ENCODE data around the gene MCUR1.
"Not testable (repeated sequence)": the region's sequence is repeated elsewhere in the genome, so short reads cannot be mapped to it uniquely, and the experiment has no call there.

The MCUR1 gene

GRCh38 chr6:13814176-13814937 lies at the start of gene MCUR1:
Gene MCUR1, minus strand, starts transcription at chr6:13814557. Its CDS starts 128 bp downstream, at chr6:13814429.
- peak; percentile 63 to 76 for DNase-seq (ENCODE audit: low read depth in 1 of 2, low spot score in 1 of 2)

- DNase-seq (ENCODE audit: low read depth in 1 of 2, low spot score in 1 of 2), result no peak
Observed at GRCh38 chr6:13863699-13864155, 49.4 kb upstream of the MCUR1 start.

GRCh38 chr6:13860556-13861185 lies 46.3 kb upstream of the MCUR1 start:
- DNase-seq (ENCODE audit: low read depth in 1 of 2, low spot score in 1 of 2), result not testable (repeated sequence)

GRCh38 chr6:13859871-13860555 lies 45.7 kb upstream of the MCUR1 start:
- no peak for DNase-seq (ENCODE audit: low read depth in 1 of 2, low spot score in 1 of 2)

- no peak for DNase-seq (ENCODE audit: low read depth in 1 of 2, low spot score in 1 of 2)
Observed at GRCh38 chr6:13854716-13855250, 40.4 kb upstream of the MCUR1 start.

GRCh38 chr6:13853871-13854270 lies 39.5 kb upstream of the MCUR1 start:
- DNase-seq (ENCODE audit: low read depth in 1 of 2, low spot score in 1 of 2), result no peak

GRCh38 chr6:13851803-13852202 lies 37.4 kb upstream of the MCUR1 start:
- no peak for DNase-seq (ENCODE audit: low read depth in 1 of 2, low spot score in 1 of 2)

GRCh38 chr6:13851330-13851729 lies 37.0 kb upstream of the MCUR1 start:
- no peak for DNase-seq (ENCODE audit: low read depth in 1 of 2, low spot score in 1 of 2)

- not testable (repeated sequence) for DNase-seq (ENCODE audit: low read depth in 1 of 2, low spot score in 1 of 2)
Observed at GRCh38 chr6:13850690-13851089, 36.3 kb upstream of the MCUR1 start.

GRCh38 chr6:13848522-13849150 lies 34.3 kb upstream of the MCUR1 start:
- DNase-seq (ENCODE audit: low read depth in 1 of 2, low spot score in 1 of 2), result no peak

- DNase-seq (ENCODE audit: low read depth in 1 of 2, low spot score in 1 of 2), result no peak
Observed at GRCh38 chr6:13847326-13848050, 33.1 kb upstream of the MCUR1 start.

- DNase-seq (ENCODE audit: low read depth in 1 of 2, low spot score in 1 of 2), result no peak
Observed at GRCh38 chr6:13846841-13847240, 32.5 kb upstream of the MCUR1 start.

GRCh38 chr6:13841936-13842335 lies 27.6 kb upstream of the MCUR1 start:
- no peak for DNase-seq (ENCODE audit: low read depth in 1 of 2, low spot score in 1 of 2)

- DNase-seq (ENCODE audit: low read depth in 1 of 2, low spot score in 1 of 2), result no peak
Observed at GRCh38 chr6:13838616-13839015, 24.3 kb upstream of the MCUR1 start.

- DNase-seq (ENCODE audit: low read depth in 1 of 2, low spot score in 1 of 2), result no peak
Observed at GRCh38 chr6:13836170-13836569, 21.8 kb upstream of the MCUR1 start.

GRCh38 chr6:13834790-13835189 lies 20.4 kb upstream of the MCUR1 start:
- no peak for DNase-seq (ENCODE audit: low read depth in 1 of 2, low spot score in 1 of 2)

GRCh38 chr6:13834018-13834417 lies 19.7 kb upstream of the MCUR1 start:
- DNase-seq (ENCODE audit: low read depth in 1 of 2, low spot score in 1 of 2), result not testable (repeated sequence)

GRCh38 chr6:13832778-13833177 lies 18.4 kb upstream of the MCUR1 start:
- no peak for DNase-seq (ENCODE audit: low read depth in 1 of 2, low spot score in 1 of 2)

GRCh38 chr6:13831615-13832014 lies 17.3 kb upstream of the MCUR1 start:
- DNase-seq (ENCODE audit: low read depth in 1 of 2, low spot score in 1 of 2), result no peak

- no peak for DNase-seq (ENCODE audit: low read depth in 1 of 2, low spot score in 1 of 2)
Observed at GRCh38 chr6:13830803-13831202, 16.4 kb upstream of the MCUR1 start.

- DNase-seq (ENCODE audit: low read depth in 1 of 2, low spot score in 1 of 2), result not testable (repeated sequence)
Observed at GRCh38 chr6:13829419-13829818, 15.1 kb upstream of the MCUR1 start.

Measured in activated CD4-positive, alpha-beta T cell treated with anti-CD3 and anti-CD28 coated beads, Interleukin-2, amount 50 U/mL, for 24 hours (primary cell).